Mesothelial cell of epicardium (in vitro differentiated cells): ENCODE data around the gene EGFL8. TPM values are rescaled to one million over a fixed set of nuclear protein-coding genes. Genes with fewer than 3 reads are reported as not detected.
"Not testable (repeated sequence)": the region's sequence is repeated elsewhere in the genome, so short reads cannot be mapped to it uniquely, and the experiment has no call there.

Source experiments
- DNase-seq, 2 experiments: peaks; one replicate each; pipeline ENCODE4 v3.0.0; 2021; ENCODE audit warnings: low spot score in 2 of 2; ENCODE audit not compliant: unreplicated experiment in 2 of 2
- H3K27ac Mint-ChIP-seq: 2 replicates; pipeline ENCODE4 v1.8.0; 2021; ENCODE audit warnings: mixed read lengths
- H3K27me3 Mint-ChIP-seq: 2 replicates; pipeline ENCODE4 v1.8.0; 2021; ENCODE audit warnings: low read depth, mixed read lengths
- H3K36me3 Mint-ChIP-seq: 2 replicates; pipeline ENCODE4 v1.8.0; 2021; ENCODE audit warnings: mixed read lengths
- H3K4me1 Mint-ChIP-seq: 2 replicates; pipeline ENCODE4 v1.8.0; 2021; ENCODE audit warnings: mixed read lengths
- H3K4me3 Mint-ChIP-seq: 2 replicates; pipeline ENCODE4 v1.8.0; 2021; ENCODE audit warnings: mild to moderate bottlenecking, moderate library complexity, mixed read lengths
- H3K9me3 Mint-ChIP-seq: 2 replicates; pipeline ENCODE4 v1.8.0; 2021; ENCODE audit warnings: mixed read lengths
- CTCF ChIP-seq: fragments of 200-600 bp; sonication (generic); IDR thresholded peaks from one replicate; pipeline ENCODE4 v1.5.0; 2021; ENCODE audit warnings: antibody characterized with exemption; ENCODE audit not compliant: unreplicated experiment
- total RNA-seq: library from RNA; stranded (reverse); gene quantifications from 3 replicates; pipeline ENCODE4 v1.2.1, GENCODE V29; 2021

The EGFL8 gene
- total RNA-seq, 1 donor from 2014 or later, result 48.3 TPM

GRCh38 chr6:32133786-32134185 lies 30.6 kb upstream of the EGFL8 start:
- no peaks in the 10 kb centered on the region for H3K36me3 Mint-ChIP-seq
- peaks cover 14% of the 10 kb centered on the region for H3K27me3 Mint-ChIP-seq
- no peaks in the 10 kb centered on the region for H3K9me3 Mint-ChIP-seq
- no peak for DNase-seq
- H3K27ac Mint-ChIP-seq, result no peak overlapping the region
- peaks cover 12% of the 10 kb centered on the region for H3K4me1 Mint-ChIP-seq
- H3K4me3 Mint-ChIP-seq, result no peak overlapping the region
- TF ChIP-seq CTCF, result no peak

- H3K36me3 Mint-ChIP-seq, result no peaks in the 10 kb centered on the region
- H3K27ac Mint-ChIP-seq, result no peak overlapping the region
- TF ChIP-seq CTCF, result no peak
- no peak overlapping the region for H3K4me3 Mint-ChIP-seq
- no peak for DNase-seq
- H3K9me3 Mint-ChIP-seq, result no peaks in the 10 kb centered on the region
- no peaks in the 10 kb centered on the region for H3K4me1 Mint-ChIP-seq
- peaks cover 14% of the 10 kb centered on the region for H3K27me3 Mint-ChIP-seq
These were observed 26.9 kb upstream of the EGFL8 start for GRCh38 chr6:32137454-32137853.

- DNase-seq, result no peak
- Mint-ChIP-seq H3K27ac (peak overlapping the region; percentile 30), H3K27me3 (peaks cover 10% of the 10 kb centered on the region), H3K4me3 (no peak overlapping the region), H3K36me3 (no peaks in the 10 kb centered on the region), H3K9me3 (no peaks in the 10 kb centered on the region), H3K4me1 (peaks cover 5% of the 10 kb centered on the region)
- TF ChIP-seq CTCF, result no peak
These were observed 24.8 kb upstream of the EGFL8 start for GRCh38 chr6:32139590-32139989.

- no peak overlapping the region for H3K27ac Mint-ChIP-seq
- H3K36me3 Mint-ChIP-seq, result no peaks in the 10 kb centered on the region
- peaks cover 7% of the 10 kb centered on the region for H3K4me1 Mint-ChIP-seq
- H3K4me3 Mint-ChIP-seq, result no peak overlapping the region
- TF ChIP-seq CTCF, result no peak
- no peaks in the 10 kb centered on the region for H3K9me3 Mint-ChIP-seq
- H3K27me3 Mint-ChIP-seq, result peaks cover 4% of the 10 kb centered on the region
- no peak for DNase-seq
These were observed 23.9 kb upstream of the EGFL8 start for GRCh38 chr6:32140420-32141046.

- not testable (repeated sequence) for H3K4me3 Mint-ChIP-seq, H3K36me3 Mint-ChIP-seq, H3K9me3 Mint-ChIP-seq, DNase-seq, H3K27me3 Mint-ChIP-seq
- H3K27ac Mint-ChIP-seq, result peak overlapping the region; percentile 8
- H3K4me1 Mint-ChIP-seq, result peaks cover 19% of the 10 kb centered on the region
These were observed 20.2 kb upstream of the EGFL8 start for GRCh38 chr6:32144238-32144637.

- Mint-ChIP-seq H3K4me3 (no peak overlapping the region), H3K36me3 (peaks cover 3% of the 10 kb centered on the region), H3K27ac (peak overlapping the region; percentile 62), H3K4me1 (peaks cover 27% of the 10 kb centered on the region), H3K9me3 (no peaks in the 10 kb centered on the region), H3K27me3 (peaks cover 5% of the 10 kb centered on the region)
- DNase-seq, result no peak
- TF ChIP-seq CTCF, result no peak
These were observed 18.1 kb upstream of the EGFL8 start for GRCh38 chr6:32146287-32146686.
